Ascending aorta (tissue), 2 donors: Measurements from ENCODE around the gene ARL6IP5. TPM values are rescaled to one million over a fixed set of nuclear protein-coding genes. Genes with fewer than 3 reads are reported as not detected.

Source experiments
- DNase-seq, 2 donors: peaks; one replicate each; pipeline ENCODE4 v3.0.0-alpha.2; 2019; ENCODE audit warnings: low spot score in 2 of 2
- H3K27ac ChIP-seq, 2 donors: fragments of 200-600 bp; sonication (generic); one replicate each; pipeline ENCODE4 v1.5.1; 2016 to 2017; ENCODE audit warnings: mild to moderate bottlenecking in 1 of 2
- H3K27me3 ChIP-seq: fragments of 200-600 bp; sonication (generic); one replicate; pipeline ENCODE4 v1.5.1; 2017
- H3K36me3 ChIP-seq, 2 donors: fragments of 200-600 bp; sonication (generic); one replicate each; pipeline ENCODE4 v1.5.1; 2016
- H3K4me1 ChIP-seq, 2 donors: fragments of 200-600 bp; sonication (generic); one replicate each; pipeline ENCODE4 v1.5.1; 2016 to 2017; ENCODE audit warnings: mild to moderate bottlenecking in 1 of 2
- H3K4me3 ChIP-seq, 2 donors: fragments of 200-600 bp; sonication (generic); one replicate each; pipeline ENCODE4 v1.5.1; 2016 to 2017; ENCODE audit warnings: mild to moderate bottlenecking in 1 of 2
- H3K9me3 ChIP-seq, 2 donors: fragments of 200-600 bp; sonication (generic); one replicate each; pipeline ENCODE4 v1.5.1; 2016
- intact Hi-C: fragments of 100-400 bp; cut with DNase I; formaldehyde crosslinking; loops from one replicate; pipeline ENCODE4 v1.15.1; 2023
- total RNA-seq: library from RNA; depleted of rRNA; stranded (reverse); fragments of >200 nt; gene quantifications from one replicate; pipeline ENCODE4 v1.1.0, GENCODE V29; 2016
- TF ChIP-seq, protein P1 (sequence below), 3 experiments: fragments of 200-600 bp in 2 of 3; fragments of 450-650 bp in 1 of 3; sonication (generic) in 2 of 3; IDR thresholded peaks; one replicate each; pipeline ENCODE4 v1.5.1; 2016 to 2019; ENCODE audit warnings: antibody characterized with exemption in 3 of 3, mild to moderate bottlenecking in 1 of 3, moderate library complexity in 1 of 3

The ARL6IP5 gene
- total RNA-seq, 1 donor from 2014 or later: 134 TPM

- no peak for DNase-seq
- H3K9me3 ChIP-seq: no peaks in the 10 kb centered on the region
- H3K27ac ChIP-seq: peak overlapping the region; percentile 94
- no peaks in the 10 kb centered on the region for H3K36me3 ChIP-seq
- peak overlapping the region; percentile 24 to 87 for H3K4me3 ChIP-seq
- TF ChIP-seq, protein P1, sequence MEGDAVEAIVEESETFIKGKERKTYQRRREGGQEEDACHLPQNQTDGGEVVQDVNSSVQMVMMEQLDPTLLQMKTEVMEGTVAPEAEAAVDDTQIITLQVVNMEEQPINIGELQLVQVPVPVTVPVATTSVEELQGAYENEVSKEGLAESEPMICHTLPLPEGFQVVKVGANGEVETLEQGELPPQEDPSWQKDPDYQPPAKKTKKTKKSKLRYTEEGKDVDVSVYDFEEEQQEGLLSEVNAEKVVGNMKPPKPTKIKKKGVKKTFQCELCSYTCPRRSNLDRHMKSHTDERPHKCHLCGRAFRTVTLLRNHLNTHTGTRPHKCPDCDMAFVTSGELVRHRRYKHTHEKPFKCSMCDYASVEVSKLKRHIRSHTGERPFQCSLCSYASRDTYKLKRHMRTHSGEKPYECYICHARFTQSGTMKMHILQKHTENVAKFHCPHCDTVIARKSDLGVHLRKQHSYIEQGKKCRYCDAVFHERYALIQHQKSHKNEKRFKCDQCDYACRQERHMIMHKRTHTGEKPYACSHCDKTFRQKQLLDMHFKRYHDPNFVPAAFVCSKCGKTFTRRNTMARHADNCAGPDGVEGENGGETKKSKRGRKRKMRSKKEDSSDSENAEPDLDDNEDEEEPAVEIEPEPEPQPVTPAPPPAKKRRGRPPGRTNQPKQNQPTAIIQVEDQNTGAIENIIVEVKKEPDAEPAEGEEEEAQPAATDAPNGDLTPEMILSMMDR (IDR thresholded peaks at IDR 0.05): no peak
- H3K27me3 ChIP-seq: no peaks in the 10 kb centered on the region
- peaks cover 16 to 69% of the 10 kb centered on the region in 2 donors for H3K4me1 ChIP-seq
- intact Hi-C loops: no loop called here
Observed at GRCh38 chr3:69088063-69088462, 3.3 kb downstream of the ARL6IP5 start.

- Histone ChIP-seq H3K4me3 (peak overlapping the region in 1 of 2 donors; percentile 3), H3K36me3 (no peaks in the 10 kb centered on the region), H3K9me3 (no peaks in the 10 kb centered on the region), H3K27me3 (no peaks in the 10 kb centered on the region), H3K27ac (peak overlapping the region; percentile 94), H3K4me1 (peaks cover 20 to 77% of the 10 kb centered on the region in 2 donors)
- TF ChIP-seq, protein P1 (IDR thresholded peaks at IDR 0.05): no peak
- no peak for DNase-seq
- intact Hi-C loops: no loop called here
Observed at GRCh38 chr3:69090021-69090420, 5.3 kb downstream of the ARL6IP5 start.

DNA sequence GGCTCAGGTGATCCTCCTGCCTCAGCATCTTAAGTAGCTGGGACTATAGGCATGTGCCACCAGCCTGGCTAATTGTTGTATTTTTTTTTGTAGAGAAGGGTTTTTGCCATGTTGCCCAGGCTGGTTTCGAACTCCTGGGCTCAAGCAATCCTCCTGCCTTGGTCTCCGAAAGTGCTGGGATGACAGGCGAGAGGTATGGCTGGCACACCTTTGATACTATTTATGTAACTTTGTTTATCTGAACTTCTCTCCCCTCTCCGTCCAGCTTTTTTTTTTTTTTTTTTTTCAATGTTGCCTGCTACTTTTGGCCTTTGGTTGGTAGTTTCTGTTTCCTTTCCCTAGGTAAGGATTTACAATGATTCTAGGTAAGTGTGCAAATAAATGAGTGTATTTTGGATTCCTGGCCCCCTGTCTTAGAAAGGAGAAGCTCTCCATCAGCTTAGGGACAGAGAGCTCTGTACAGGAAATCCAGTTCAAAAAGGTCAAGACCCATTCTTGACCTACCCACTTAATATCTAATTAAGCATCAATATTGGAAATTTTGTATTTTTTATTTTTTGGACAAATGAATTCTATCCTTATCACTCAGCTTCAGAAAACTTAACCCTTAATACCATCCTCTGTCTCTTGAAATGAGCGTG, 6.8 kb downstream of the ARL6IP5 start:
- H3K4me1 ChIP-seq: peaks cover 20 to 90% of the 10 kb centered on the region in 2 donors

DNA sequence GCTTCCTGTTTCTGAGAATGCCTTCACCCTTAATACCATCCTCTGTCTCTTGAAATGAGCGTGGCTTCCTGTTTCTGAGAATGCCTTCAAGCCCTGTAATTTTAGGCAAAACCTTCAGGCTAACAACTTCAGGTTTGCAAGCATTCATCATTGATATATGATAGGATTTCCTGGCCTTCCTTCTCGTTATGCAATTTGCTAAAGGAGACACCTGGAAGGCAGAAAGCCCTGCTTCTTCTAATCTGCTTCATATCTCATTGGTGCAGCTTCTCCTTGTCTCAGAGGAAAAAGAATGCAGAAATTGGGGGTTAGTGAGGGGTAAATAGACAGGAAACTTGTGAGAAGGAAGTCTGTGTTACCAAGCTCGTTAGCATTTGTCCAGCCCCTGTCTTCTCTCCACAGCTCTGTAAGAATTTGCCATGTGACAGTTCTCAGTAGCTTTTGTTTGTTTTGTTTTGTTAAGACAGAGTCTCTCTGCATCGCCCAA, 7.3 kb downstream of the ARL6IP5 start:
- Histone ChIP-seq H3K4me1 (peaks cover 17 to 89% of the 10 kb centered on the region in 2 donors), H3K4me3 (peak overlapping the region; percentile 5), H3K27ac (peak overlapping the region; percentile 70 to 88)

More for the DNA sequence above, 6.8 kb downstream of the ARL6IP5 start:
- Histone ChIP-seq H3K36me3 (no peaks in the 10 kb centered on the region), H3K4me3 (peak overlapping the region; percentile 5), H3K9me3 (no peaks in the 10 kb centered on the region), H3K27ac (peak overlapping the region; percentile 70 to 88), H3K27me3 (no peaks in the 10 kb centered on the region)
- TF ChIP-seq, protein P1 (IDR thresholded peaks at IDR 0.05): no peak
- intact Hi-C loops: no loop called here
- no peak for DNase-seq

GRCh38 chr3:69094467-69095205, 9.9 kb downstream of the ARL6IP5 start:
- TF ChIP-seq, protein P1 (IDR thresholded peaks at IDR 0.05): no peak
- peaks cover 0 to 1% of the 10 kb centered on the region in 2 donors for H3K36me3 ChIP-seq
- peaks cover 12 to 87% of the 10 kb centered on the region in 2 donors for H3K4me1 ChIP-seq
- H3K9me3 ChIP-seq: no peaks in the 10 kb centered on the region
- peak overlapping the region; percentile 9 to 18 for H3K4me3 ChIP-seq
- H3K27ac ChIP-seq: peak overlapping the region; percentile 70 to 88
- intact Hi-C loops: no loop called here
- DNase-seq: no peak
- no peaks in the 10 kb centered on the region for H3K27me3 ChIP-seq

More for the DNA sequence above, 7.3 kb downstream of the ARL6IP5 start:
- no peaks in the 10 kb centered on the region for H3K36me3 ChIP-seq
- TF ChIP-seq, protein P1 (IDR thresholded peaks at IDR 0.05): no peak
- H3K27me3 ChIP-seq: no peaks in the 10 kb centered on the region
- intact Hi-C loops: no loop called here
- no peaks in the 10 kb centered on the region for H3K9me3 ChIP-seq
- no peak for DNase-seq
